K562 (cell line): ENCODE data around the gene ITGB2. TPM values are rescaled to one million over a fixed set of nuclear protein-coding genes. Genes with fewer than 3 reads are reported as not detected.
A peak's percentile ranks its signal among the peaks of the same experiment; 100 is the strongest.

ENCODE experiments used
- AFF1 ChIP-seq, 2 experiments: fragments of 450-650 bp; IDR thresholded peaks; 2 replicates each; pipeline ENCODE4 v1.6.1; 2018; ENCODE audit warnings: mild to moderate bottlenecking in 2 of 2, low read depth in 1 of 2; ENCODE audit not compliant: partially characterized antibody in 2 of 2
- AFF4 ChIP-seq: sonication (generic); formaldehyde crosslinking; IDR thresholded peaks from 2 replicates; pipeline ENCODE4 v1.8.0; 2023; ENCODE audit warnings: mild to moderate bottlenecking, missing genetic modification reagents
- CC2D1A ChIP-seq: fragments of 450-650 bp; IDR thresholded peaks from 2 replicates; pipeline ENCODE4 v1.6.1; 2017; ENCODE audit warnings: mild to moderate bottlenecking
- GTF2B ChIP-seq: IDR thresholded peaks from 2 replicates; pipeline ENCODE4 v1.6.1; 2011; ENCODE audit not compliant: insufficient read length; ENCODE audit errors: extremely low read depth
- HEY1 ChIP-seq: fragments of 250-450 bp; sonication (Bioruptor Pico); IDR thresholded peaks from 2 replicates; pipeline ENCODE4 v1.5.0; 2020; ENCODE audit warnings: mild to moderate bottlenecking, moderate library complexity, borderline replicate concordance
- IFI16 ChIP-seq: fragments of 250-450 bp; sonication (Bioruptor Pico); IDR thresholded peaks from 2 replicates; pipeline ENCODE4 v2.1.2; 2022; ENCODE audit warnings: mild to moderate bottlenecking, inconsistent platforms
- KLF1 ChIP-seq: fragments of 450-650 bp; IDR thresholded peaks from 2 replicates; pipeline ENCODE4 v1.6.1; 2016; ENCODE audit warnings: missing genetic modification characterization, missing compliant biosample characterization
- MBD2 ChIP-seq: sonication (generic); IDR thresholded peaks from 2 replicates; pipeline ENCODE4 v1.6.1; 2016; ENCODE audit warnings: low read depth, borderline replicate concordance
- PHB ChIP-seq: fragments of 250-450 bp; sonication (Bioruptor Pico); IDR thresholded peaks from 2 replicates; pipeline ENCODE4 v1.5.0; 2021
- RAD21 ChIP-seq, 2 experiments: fragments of 250-450 bp in 1 of 2; fragments of 450-650 bp in 1 of 2; sonication (Bioruptor Pico) in 1 of 2; formaldehyde crosslinking in 1 of 2; IDR thresholded peaks in 1 of 2; conservative IDR thresholded peaks in 1 of 2; 2 replicates each; pipeline versions ENCODE4 v1.4.0 to v1.8.0; 2020 to 2022; ENCODE audit warnings: mild to moderate bottlenecking in 2 of 2, moderate library complexity in 1 of 2
- RFX5 ChIP-seq: IDR thresholded peaks from 2 replicates; pipeline ENCODE4 v1.6.1; 2011; ENCODE audit warnings: low read depth, mild to moderate bottlenecking, improper control_type of control experiment, low read length
- SAFB ChIP-seq: fragments of 200-400 bp; formaldehyde crosslinking; IDR thresholded peaks from 2 replicates; pipeline ENCODE4 v1.6.1; 2017; ENCODE audit warnings: low read depth, low read length, borderline replicate concordance
- SAP30 ChIP-seq: fragments of 200-600 bp; sonication (generic); IDR thresholded peaks from 2 replicates; pipeline ENCODE4 v1.6.1; 2012; ENCODE audit warnings: borderline replicate concordance, low read depth, mild to moderate bottlenecking, moderate library complexity, low read length, control low read depth, inconsistent platforms; ENCODE audit not compliant: insufficient read depth, poor library complexity, severe bottlenecking
- SIX5 ChIP-seq, 2 experiments: IDR thresholded peaks; 2 replicates each; pipeline ENCODE4 v1.6.1; 2011; ENCODE audit warnings: low read length in 2 of 2, borderline replicate concordance in 1 of 2, low read depth in 1 of 2, mild to moderate bottlenecking in 1 of 2, moderate library complexity in 1 of 2; ENCODE audit not compliant: insufficient read depth in 1 of 2
- SMARCA5 ChIP-seq: fragments of 450-650 bp; IDR thresholded peaks from 2 replicates; pipeline ENCODE4 v1.6.1; 2016
- STAT5B ChIP-seq: fragments of 250-450 bp; sonication (Bioruptor Pico); IDR thresholded peaks from 2 replicates; pipeline ENCODE4 v1.8.0; 2021; ENCODE audit warnings: mild to moderate bottlenecking, inconsistent platforms
- ZFX ChIP-seq: sonication (generic); formaldehyde crosslinking; IDR thresholded peaks from 2 replicates; pipeline ENCODE4 v1.8.0; 2022; ENCODE audit warnings: mild to moderate bottlenecking, missing genetic modification reagents, moderate library complexity
- ZNF3 ChIP-seq: fragments of 250-450 bp; sonication (Bioruptor Pico); IDR thresholded peaks from 2 replicates; pipeline ENCODE4 v1.5.0; 2021; ENCODE audit warnings: mild to moderate bottlenecking, moderate library complexity
- ZNF57 ChIP-seq: fragments of 450-650 bp; formaldehyde crosslinking; IDR thresholded peaks from 2 replicates; pipeline ENCODE4 v1.4.0; 2020; ENCODE audit warnings: mild to moderate bottlenecking, moderate library complexity
- polyA plus RNA-seq, 8 experiments: library from polyadenylated mRNA; depleted of rRNA in 4 of 8; stranded (reverse) in 5 of 8; unstranded in 3 of 8; fragments of >200 nt; fragmentation: Nextera tagmentation in 2 of 8; fragmentation: Illumina TruSeq in 1 of 8; extraction: Ambion mirVana in 2 of 8; extraction: Trizol in 1 of 8; gene quantifications; 2 replicates each; pipeline versions ENCODE4 v1.2.1 to v1.2.3, GENCODE V29; 2011 to 2014; ENCODE audit warnings: inconsistent platforms in 1 of 8, missing spikeins in 1 of 8
- total RNA-seq, 7 experiments: library from RNA; depleted of rRNA in 6 of 7; stranded (reverse); fragments of >200 nt in 6 of 7; fragmentation: Illumina TruSeq in 2 of 7; extraction: Trizol in 2 of 7; gene quantifications; 2 replicates each; pipeline versions ENCODE4 v1.2.1 to v1.2.3, GENCODE V29; 2011 to 2021; ENCODE audit warnings: low replicate concordance in 1 of 7

The ITGB2 gene
- total and polyA plus RNA-seq, 9 of the 15 experiments (the other 6 are each of a cell fraction or from before 2014, with no cell fraction given) = 0.07 to 1.3 (median 0.51) TPM; not detected in 2

- TF ChIP-seq AFF1 (IDR thresholded peaks at IDR 0.05; ENCODE audit: low read depth in 1 of 2, partially characterized antibody in 2 of 2) (peak in 1 of 2 experiments; percentile 94), CC2D1A (peak; percentile 97), MBD2 (peak; percentile 76), ZFX (CRISPR knock-in tag) (peak; percentile 78), IFI16 (CRISPR knock-in tag) (0 out of 2 replicates have a peak, but pooled peaks have one; percentile 11), ZNF3 (CRISPR knock-in tag) (no peak), SIX5 (IDR thresholded peaks at IDR 0.05; ENCODE audit: borderline replicate concordance in 1 of 2, insufficient read depth in 1 of 2, low read depth in 1 of 2, low read length in 2 of 2) (no peak), SMARCA5 (no peak; the same call in 1 of the 2 replicates), STAT5B (CRISPR knock-in tag) (no peak), RFX5 (no peak), RAD21 (CRISPR knock-in tag; conservative IDR thresholded peaks at IDR 0.05 in 1 of 2, IDR thresholded peaks at IDR 0.05 in 1 of 2) (peak; percentile 49 to 64), ZNF57 (CRISPR knock-in tag) (0 out of 2 replicates have a peak, but pooled peaks have one; percentile 40), SAFB (no peak), AFF4 (CRISPR knock-in tag) (peak; percentile 74; the same call in 1 of the 2 replicates), HEY1 (CRISPR knock-in tag) (0 out of 2 replicates have a peak, but pooled peaks have one; percentile 37), KLF1 (tag) (no peak; the same call in 1 of the 2 replicates), SAP30 (peak; percentile 23), GTF2B (no peak), PHB (CRISPR knock-in tag) (no peak)
Observed at GRCh38 chr21:44854664-44855446, 65.8 kb downstream of the ITGB2 start (continued).
